Osteoblast (primary cell): ENCODE data around the gene DDX28. TPM values are rescaled to one million over a fixed set of nuclear protein-coding genes. Genes with fewer than 3 reads are reported as not detected.
A peak's percentile ranks its signal among the peaks of the same experiment; 100 is the strongest.
"Not testable (repeated sequence)": the region's sequence is repeated elsewhere in the genome, so short reads cannot be mapped to it uniquely, and the experiment has no call there.

ENCODE experiments used
- DNase-seq: peaks from one replicate; pipeline ENCODE4 v3.0.0; 2011; ENCODE audit warnings: low spot score, mixed read lengths; ENCODE audit not compliant: insufficient read length; ENCODE audit errors: missing footprints
- H2AFZ ChIP-seq: 2 replicates; pipeline ENCODE4 v1.6.0; 2011; ENCODE audit warnings: mild to moderate bottlenecking, low read length
- H3K27ac ChIP-seq: 2 replicates; pipeline ENCODE4 v1.5.1; 2011; ENCODE audit warnings: mild to moderate bottlenecking, low read depth, low read length, moderate library complexity
- H3K27me3 ChIP-seq: 2 replicates; pipeline ENCODE4 v1.6.0; 2012; ENCODE audit warnings: mild to moderate bottlenecking, control low read depth, inconsistent platforms, low read length, moderate library complexity; ENCODE audit not compliant: insufficient read depth
- H3K36me3 ChIP-seq: 2 replicates; pipeline ENCODE4 v1.5.1; 2011; ENCODE audit warnings: mild to moderate bottlenecking, low read length, control low read depth, moderate library complexity; ENCODE audit not compliant: insufficient read depth
- H3K4me1 ChIP-seq: 2 replicates; pipeline ENCODE4 v1.5.1; 2011; ENCODE audit warnings: mild to moderate bottlenecking, low read length, control low read depth, moderate library complexity; ENCODE audit not compliant: insufficient read depth
- H3K4me2 ChIP-seq: 2 replicates; pipeline ENCODE4 v1.6.0; 2011; ENCODE audit warnings: mild to moderate bottlenecking, low read length; ENCODE audit not compliant: insufficient read depth
- H3K4me3 ChIP-seq: fragments of 200-600 bp; sonication (generic); 3 replicates; pipeline ENCODE4 v1.5.1; 2012; ENCODE audit warnings: mild to moderate bottlenecking, low read length, inconsistent platforms; ENCODE audit not compliant: insufficient read depth
- H3K79me2 ChIP-seq: 2 replicates; pipeline ENCODE4 v1.6.0; 2012; ENCODE audit warnings: mild to moderate bottlenecking, low read length, control low read depth, inconsistent platforms; ENCODE audit not compliant: insufficient read depth
- H3K9me3 ChIP-seq: 2 replicates; pipeline ENCODE4 v1.5.1; 2011; ENCODE audit warnings: low read depth, low read length, control low read depth
- H4K20me1 ChIP-seq: 2 replicates; pipeline ENCODE4 v1.6.0; 2012; ENCODE audit warnings: mild to moderate bottlenecking, low read length, control low read depth; ENCODE audit not compliant: insufficient read depth
- total RNA-seq: library from RNA; depleted of rRNA; stranded (reverse); fragments of >200 nt; gene quantifications from 2 replicates; pipeline ENCODE4 v1.2.3, GENCODE V29; 2012
- TF ChIP-seq, protein P1 (sequence below): IDR thresholded peaks from 2 replicates; pipeline ENCODE4 v1.5.1; 2011; ENCODE audit warnings: mild to moderate bottlenecking, low read depth, low read length, moderate library complexity; ENCODE audit errors: extremely low read depth

Gene DDX28
- total RNA-seq, 1 donor = 10.5 TPM

DNA sequence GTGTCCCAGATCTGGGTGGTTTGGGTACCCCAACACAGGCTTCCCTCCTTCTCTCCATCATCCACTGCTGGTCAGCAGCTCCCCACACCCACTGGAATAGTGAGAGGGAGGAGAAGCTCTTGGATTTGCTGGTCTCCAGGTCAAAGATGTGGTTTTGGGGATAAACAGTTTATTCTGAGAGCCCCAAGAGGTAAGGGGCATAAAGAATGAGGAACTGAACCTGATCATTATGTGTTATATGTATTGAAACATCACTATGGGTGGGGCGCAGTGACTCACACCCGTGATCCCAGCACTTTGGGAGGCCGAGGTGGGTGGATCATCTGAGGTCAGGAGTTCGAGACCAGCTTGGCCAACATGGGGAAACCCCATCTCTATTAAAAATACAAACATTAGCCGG is 27.6 kb downstream of the DDX28 start:
- Histone ChIP-seq H3K4me2 (no peak overlapping the region), H3K4me3 (no peak overlapping the region), H3K4me1 (peaks cover 5% of the 10 kb centered on the region), H3K27me3 (no peaks in the 10 kb centered on the region), H3K27ac (no peak overlapping the region), H3K9me3 (no peaks in the 10 kb centered on the region), H3K79me2 (no peaks in the 10 kb centered on the region), H4K20me1 (no peaks in the 10 kb centered on the region), H3K36me3 (no peaks in the 10 kb centered on the region), H2AFZ (no peak overlapping the region)
- TF ChIP-seq, protein P1, sequence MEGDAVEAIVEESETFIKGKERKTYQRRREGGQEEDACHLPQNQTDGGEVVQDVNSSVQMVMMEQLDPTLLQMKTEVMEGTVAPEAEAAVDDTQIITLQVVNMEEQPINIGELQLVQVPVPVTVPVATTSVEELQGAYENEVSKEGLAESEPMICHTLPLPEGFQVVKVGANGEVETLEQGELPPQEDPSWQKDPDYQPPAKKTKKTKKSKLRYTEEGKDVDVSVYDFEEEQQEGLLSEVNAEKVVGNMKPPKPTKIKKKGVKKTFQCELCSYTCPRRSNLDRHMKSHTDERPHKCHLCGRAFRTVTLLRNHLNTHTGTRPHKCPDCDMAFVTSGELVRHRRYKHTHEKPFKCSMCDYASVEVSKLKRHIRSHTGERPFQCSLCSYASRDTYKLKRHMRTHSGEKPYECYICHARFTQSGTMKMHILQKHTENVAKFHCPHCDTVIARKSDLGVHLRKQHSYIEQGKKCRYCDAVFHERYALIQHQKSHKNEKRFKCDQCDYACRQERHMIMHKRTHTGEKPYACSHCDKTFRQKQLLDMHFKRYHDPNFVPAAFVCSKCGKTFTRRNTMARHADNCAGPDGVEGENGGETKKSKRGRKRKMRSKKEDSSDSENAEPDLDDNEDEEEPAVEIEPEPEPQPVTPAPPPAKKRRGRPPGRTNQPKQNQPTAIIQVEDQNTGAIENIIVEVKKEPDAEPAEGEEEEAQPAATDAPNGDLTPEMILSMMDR = no peak
- DNase-seq = peak; percentile 34

DNA sequence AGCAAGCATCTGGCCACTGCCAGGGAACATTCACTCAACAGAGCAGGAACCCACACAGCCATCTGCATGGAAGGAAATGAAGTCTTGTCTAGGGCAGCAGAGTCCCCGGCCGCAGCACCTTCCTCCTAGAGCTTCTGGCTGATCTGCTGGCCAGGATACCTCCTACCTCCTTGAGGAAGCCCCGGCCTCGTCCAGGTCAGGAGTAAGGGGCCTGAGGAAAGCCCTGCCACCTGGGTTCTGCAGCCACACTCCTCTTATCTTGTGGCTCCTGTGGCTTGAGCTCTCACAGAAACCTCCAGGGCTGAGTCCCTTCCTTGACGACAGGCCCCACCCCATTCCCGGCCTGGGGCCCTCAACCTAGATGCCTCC is 29.0 kb downstream of the DDX28 start:
- not testable (repeated sequence) for H2AFZ ChIP-seq, H3K9me3 ChIP-seq, H4K20me1 ChIP-seq, H3K27ac ChIP-seq, H3K79me2 ChIP-seq, H3K36me3 ChIP-seq, H3K27me3 ChIP-seq, H3K4me3 ChIP-seq, H3K4me1 ChIP-seq, H3K4me2 ChIP-seq, DNase-seq

DNA sequence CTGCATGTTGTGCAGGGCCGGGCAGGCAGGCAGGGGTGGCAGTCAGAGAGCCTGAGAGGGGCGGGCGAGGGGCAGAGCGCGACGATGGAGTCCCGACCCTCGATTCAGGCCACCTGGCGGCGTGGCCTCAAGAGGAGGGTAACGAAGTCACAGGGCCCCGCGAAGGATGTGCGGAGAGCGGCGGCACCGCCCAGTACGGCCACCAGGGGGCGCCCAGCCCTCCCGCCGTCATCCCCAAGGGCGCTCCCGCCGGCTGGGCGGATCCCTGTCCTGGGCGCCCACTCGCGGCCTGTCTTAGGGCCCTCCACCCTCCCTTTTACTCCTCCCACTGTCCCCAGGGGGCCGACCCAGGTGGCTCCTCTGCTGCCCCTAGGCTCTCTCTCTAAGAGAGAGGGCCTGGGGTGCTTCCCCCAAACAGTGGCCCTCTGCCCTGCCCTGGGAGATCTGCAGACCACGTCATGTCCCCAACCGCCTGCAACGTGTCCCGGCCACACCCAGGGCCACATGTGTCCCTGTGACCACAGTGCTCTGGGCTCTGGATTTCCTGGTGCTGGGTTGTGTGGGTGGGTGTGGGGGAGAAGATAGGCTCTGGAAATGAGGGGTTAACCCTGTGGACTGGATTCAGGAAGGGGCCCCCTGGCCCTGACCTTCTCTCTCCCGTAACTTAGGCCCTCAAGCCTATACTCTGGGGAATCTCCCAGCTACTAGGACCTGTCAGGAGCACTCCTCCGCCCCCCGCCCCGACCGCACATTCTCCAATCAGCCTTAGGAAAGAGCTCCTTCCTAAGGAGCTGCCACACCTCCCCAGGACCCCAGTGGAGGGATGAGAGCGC is 29.6 kb downstream of the DDX28 start:
- H3K36me3 ChIP-seq = no peaks in the 10 kb centered on the region
- no peak overlapping the region for H3K27ac ChIP-seq
- no peaks in the 10 kb centered on the region for H3K79me2 ChIP-seq
- H3K4me3 ChIP-seq = peak overlapping the region; percentile 67
- TF ChIP-seq, protein P1 = peak; percentile 76
- no peaks in the 10 kb centered on the region for H4K20me1 ChIP-seq
- no peaks in the 10 kb centered on the region for H3K9me3 ChIP-seq
- H2AFZ ChIP-seq = peak overlapping the region; percentile 86
- peak; percentile 99 for DNase-seq
- H3K4me1 ChIP-seq = peaks cover 5% of the 10 kb centered on the region
- H3K27me3 ChIP-seq = no peaks in the 10 kb centered on the region
- peak overlapping the region; percentile 81 for H3K4me2 ChIP-seq

DNA sequence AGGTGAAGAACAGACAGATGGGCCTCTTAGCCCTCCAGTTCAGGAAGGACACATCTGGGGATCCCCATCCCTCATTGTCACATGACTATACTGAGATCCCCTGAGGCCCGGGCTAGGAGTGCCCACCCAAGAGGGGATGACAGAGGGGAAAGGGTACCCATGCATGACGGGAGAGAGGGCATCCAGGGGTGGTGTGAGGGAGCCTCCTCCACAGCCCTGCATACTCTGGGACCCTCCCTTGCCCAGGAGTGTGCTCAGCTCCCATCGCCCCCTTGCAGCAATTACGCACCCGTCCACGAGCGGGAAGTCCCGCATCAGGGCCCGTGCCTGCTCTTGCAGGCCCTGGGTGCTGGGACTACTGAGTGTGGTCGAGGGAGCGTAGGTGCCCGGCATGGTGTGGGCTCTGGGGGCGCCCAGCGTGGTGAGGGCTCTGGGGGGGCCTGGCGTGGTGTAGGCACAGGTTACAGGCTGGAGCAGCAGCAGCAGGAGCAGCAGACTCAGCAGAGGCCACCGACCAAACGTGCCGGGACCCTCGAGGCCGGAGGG is 30.3 kb downstream of the DDX28 start:
- TF ChIP-seq, protein P1 = no peak
- peak overlapping the region; percentile 81 for H3K4me2 ChIP-seq
- peak overlapping the region; percentile 78 for H2AFZ ChIP-seq
- no peaks in the 10 kb centered on the region for H3K36me3 ChIP-seq
- H3K9me3 ChIP-seq = no peaks in the 10 kb centered on the region
- no peaks in the 10 kb centered on the region for H4K20me1 ChIP-seq
- H3K79me2 ChIP-seq = no peaks in the 10 kb centered on the region
- H3K4me3 ChIP-seq = no peak overlapping the region
- H3K4me1 ChIP-seq = peaks cover 5% of the 10 kb centered on the region
- H3K27ac ChIP-seq = no peak overlapping the region
- no peaks in the 10 kb centered on the region for H3K27me3 ChIP-seq
- DNase-seq = peak; percentile 84
